ENCODE measurements around the gene TNK1.

GRCh38 chr17:7407082-7407481 is 26.2 kb downstream of the TNK1 start:
- TF ChIP-seq CTCF (IDR thresholded peaks at IDR 0.05), result no peak
- no peak for TF ChIP-seq POLR2A (IDR thresholded peaks at IDR 0.05)
